CD4-positive, alpha-beta T cell treated with Interleukin-12 subunit alpha and Interleukin-12 subunit beta, for 1 hour (primary cell): ENCODE data around the gene SLC39A3.
"Not testable (repeated sequence)": the region's sequence is repeated elsewhere in the genome, so short reads cannot be mapped to it uniquely, and the experiment has no call there.

ENCODE experiments used
- DNase-seq: peaks from one replicate; pipeline ENCODE4 v3.0.0-alpha.2; 2020

Gene SLC39A3

DNA sequence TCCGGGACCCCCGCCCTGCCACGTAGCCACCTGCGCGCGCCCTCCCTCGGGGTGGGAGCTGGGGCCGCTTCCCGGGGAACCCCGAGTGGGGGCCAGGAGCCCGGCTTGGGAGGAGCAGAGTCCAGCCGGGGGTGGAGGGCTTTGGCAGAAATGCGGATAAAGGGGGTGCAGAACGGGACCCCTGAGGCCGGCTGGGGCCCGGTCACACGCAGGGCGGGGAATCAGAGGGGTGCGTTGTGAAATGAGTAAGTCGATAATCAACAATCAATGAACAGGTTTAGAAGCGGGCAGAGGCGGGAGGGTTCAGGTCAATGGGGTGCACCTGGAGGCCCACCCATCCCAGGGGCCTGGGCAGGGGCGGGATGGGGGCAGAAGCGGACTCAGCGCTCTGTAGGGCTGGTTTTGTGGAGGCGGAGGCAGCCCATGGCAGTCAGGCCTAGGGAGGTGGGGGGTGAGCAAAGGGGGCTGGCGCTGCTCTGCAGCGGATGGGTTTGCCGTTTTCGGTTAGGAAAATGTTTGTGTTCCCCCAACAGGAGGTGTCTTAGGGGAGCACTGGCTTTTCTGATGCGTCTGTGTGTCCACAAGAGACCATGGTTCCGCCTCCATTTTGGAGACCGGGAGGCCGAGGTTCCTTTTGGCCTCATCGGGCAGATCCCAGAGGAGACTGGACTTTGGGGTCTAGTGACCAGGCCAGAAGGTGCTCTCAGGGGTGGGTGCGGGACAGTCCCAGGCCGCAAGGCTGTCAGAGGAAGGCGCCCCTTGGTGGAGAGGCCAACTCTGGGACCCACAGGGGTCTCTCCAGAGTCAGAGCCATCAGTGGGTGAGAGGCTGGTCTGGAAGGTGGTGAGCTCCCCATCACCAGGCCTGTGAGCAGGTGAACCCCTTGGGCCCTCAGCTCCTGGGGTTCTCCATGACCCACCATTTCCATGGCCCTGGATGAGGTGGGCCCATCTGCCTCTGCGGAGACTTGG, 18.0 kb downstream of the SLC39A3 start:
- DNase-seq = no peak

DNA sequence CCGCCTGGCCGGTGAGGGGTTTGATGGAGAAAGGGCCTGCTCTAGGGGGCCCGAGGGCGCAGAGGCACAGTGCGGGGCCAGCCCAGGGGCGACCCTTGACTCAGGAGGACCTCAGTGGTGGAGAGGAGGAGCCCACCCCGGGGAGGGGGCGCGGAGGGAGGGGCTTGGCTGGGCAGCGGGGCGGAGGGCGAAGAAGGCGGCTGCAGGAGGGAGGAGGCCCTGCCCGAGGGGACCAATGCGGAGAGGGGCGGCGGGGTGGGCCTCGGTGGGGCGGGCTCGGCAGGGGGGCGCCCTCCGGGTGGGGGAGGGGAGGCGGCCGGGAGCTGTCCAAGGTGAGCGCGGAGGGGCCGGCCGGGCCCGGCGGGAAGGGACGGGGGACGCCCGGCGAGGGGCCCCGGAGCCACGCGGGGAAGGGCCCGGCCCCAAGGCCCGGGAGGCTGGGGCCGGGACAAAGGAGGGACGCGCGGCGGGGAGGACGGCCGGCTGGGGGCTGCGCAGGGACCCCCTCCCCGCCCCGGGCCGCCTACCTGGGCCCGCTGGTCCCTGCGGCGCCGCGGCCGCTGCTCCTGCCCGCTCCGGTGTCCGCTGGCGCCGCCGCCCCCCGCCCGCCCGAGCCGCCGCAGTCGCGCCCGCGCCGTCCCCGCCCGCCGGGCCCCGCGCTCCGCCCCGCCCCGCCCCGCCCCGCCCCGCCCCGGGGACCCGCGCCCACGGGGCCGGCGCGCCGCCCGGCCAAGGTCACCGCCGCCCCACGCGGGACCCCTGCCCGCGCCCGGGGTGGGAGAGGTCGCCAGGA, 18.8 kb downstream of the SLC39A3 start, which contains the start of gene DIRAS1:
Gene DIRAS1, minus strand, starts transcription at position 596 of the 793 bp plus-strand sequence. CDS start 3,566 bp downstream, outside the sequence.
- DNase-seq = no peak

DNA sequence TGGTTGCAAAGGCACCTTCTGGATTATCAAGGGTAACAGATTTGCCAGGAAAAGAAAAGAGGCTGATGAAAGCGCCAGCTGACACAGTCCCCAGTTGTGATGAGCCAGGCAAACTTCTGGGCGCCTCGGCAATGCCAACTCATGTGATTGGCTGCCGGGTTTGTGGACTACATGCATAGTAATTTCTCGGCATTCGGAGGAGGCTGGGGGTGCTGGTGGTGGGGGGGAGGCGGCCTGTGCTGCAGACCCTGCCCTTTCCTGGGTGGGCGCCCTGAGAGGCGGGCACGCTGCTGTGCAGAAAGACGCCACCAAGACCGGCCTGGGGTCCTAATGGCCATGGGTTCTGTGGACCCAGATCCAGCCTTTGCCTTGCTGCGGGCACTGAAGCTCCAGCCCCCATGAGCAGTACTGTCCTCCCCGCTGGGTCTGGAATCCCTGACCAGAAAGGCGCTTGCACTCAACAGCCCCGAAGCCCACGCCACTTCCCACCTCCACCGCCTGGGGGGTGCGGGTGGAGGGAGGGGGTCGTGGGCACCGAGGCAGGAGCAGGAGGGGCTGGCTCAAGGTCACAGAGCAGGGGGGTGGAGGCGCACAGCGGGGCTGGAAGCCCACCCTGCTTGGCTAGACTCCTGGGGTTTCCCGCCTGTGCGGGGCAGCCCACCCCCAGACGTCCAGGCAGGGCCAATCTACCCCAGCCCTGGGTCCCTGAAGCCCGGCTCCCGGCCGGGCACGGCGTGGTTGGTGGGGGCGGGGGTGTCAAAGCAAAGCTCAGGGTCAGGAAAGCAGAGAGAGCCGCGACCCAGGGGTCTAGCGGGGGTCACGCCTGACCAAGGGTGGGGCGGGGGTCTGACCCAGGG, 19.7 kb downstream of the SLC39A3 start:
- no peak for DNase-seq

DNA sequence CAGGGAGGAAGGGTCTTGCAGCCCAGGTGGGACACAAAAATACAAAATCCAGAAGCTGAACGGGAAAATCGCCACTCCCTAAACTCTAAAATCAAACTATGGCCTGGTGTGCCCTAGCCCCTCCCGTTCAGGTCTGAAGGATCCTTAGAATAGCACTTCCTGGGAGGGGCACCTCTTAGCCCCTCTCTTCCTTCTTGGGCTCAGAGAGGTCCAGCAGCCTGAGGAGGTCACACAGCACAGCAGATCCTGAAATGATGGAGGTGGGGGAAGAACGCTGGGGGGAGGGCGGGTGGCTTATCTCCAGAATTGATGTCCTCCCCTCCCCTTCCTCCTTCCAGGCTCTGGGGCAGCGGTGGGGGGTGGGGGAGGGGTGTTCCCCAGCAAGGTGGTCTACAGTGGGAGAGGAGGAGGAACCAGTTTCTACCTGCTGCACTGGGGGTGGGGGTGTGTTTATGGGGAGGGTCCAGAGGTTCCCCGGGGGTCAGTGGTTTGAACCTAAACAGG, 20.5 kb downstream of the SLC39A3 start:
- DNase-seq = no peak

DNA sequence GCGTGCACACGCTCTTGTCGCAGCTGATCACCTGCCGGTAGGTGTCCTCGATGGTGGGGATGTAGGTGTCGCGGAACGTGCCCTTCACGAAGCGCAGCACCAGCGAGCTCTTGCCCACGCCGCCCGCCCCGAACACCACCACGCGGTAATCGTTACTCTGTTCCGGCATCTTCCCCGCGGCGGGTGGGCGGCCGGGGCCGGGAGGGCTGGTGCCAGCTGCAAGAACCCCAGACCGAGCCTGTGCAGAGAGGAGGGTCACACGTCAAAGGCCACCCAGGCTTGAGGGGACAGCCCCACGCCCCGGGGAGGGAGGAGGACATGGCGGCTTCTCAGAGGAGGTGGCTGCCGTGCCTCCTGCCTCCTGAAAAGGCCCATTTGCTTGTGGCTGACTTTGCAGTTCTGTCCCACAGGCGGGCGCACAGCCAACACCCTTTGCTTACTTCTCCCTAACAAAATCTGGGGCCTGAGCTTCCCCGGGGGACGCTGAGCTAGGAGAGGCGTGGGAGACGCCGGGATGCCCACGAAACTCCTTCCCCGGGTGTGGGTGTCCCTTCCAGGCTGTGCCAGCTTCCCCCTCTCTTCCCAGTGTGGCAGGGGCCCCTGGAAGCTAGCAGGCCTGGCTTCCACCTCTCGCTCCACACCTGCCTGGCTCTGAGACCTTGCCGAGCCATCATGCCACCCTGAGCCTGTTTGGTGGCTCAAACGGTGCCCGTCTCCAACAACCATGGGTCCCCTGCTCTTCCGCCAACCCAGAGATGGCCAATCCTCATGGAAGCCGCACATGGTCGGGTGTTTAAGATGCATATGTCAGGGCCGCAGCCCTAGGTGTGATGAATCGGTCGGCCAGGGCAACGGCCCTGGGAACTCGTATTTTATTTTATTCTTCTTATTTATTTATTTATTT, 21.9 kb downstream of the SLC39A3 start:
- no peak for DNase-seq

DNA sequence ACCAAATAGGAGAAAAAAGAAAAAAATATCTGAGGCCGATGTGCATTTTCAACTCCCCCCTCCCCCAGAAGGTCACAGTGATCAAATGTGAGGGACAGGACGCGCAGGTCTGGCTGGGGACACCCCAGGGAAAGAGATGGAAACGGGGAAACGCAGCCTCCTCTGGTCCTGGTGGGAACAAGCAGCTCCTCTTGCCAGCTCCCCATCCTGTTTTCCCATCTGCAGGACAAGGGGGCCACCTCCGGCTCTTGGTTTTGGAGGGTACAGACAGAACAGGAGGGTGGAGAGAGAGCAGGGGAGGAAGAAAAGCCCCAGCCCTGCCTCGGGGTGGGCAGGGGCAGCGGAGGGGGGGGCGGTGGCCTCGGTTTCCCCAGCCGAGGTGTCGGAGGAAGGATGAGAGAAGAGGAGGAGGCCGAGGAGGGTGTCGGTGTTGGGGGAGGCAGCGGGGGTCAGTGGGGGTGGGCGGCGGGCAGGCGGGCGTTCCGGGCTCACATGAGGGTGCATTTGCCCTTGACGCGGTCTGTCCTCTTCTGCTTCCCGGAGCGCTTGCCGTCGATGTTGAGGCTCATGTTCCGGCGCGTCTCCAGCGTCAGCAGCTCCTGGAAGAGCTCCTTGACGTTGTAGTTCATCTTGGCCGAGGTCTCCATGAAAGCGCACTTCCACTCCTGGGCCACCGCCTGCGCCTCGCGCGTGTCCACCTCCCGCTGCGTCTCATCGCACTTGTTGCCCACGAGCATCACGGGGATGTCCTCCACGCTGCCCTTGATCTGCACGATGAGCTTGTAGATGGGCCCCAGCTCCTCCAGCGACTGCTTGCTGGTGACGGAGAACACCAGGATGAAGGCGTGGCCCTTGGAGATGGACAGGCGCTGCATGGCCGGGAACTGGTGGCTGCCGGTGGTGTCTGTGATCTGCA, 22.8 kb downstream of the SLC39A3 start:
- no peak for DNase-seq

DNA sequence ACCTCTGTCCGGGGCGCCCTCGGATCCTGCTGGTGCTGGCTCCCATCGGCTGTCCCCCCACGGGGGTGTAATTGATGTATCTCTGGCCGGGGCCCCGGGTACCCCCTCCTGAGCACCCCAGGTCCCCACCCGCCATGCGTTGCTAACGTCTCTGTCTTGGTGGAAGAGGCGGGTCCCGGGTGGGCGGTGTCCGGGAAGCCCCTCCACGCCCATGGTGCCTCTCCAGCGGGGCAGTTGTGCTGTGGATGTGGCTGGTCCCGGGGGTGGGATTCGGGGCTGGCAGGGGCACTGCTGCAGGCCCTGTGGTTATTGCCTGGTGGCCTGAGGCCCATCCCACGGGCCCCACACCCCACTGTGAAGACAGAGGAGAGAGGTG, 23.6 kb downstream of the SLC39A3 start:
- DNase-seq = no peak

DNA sequence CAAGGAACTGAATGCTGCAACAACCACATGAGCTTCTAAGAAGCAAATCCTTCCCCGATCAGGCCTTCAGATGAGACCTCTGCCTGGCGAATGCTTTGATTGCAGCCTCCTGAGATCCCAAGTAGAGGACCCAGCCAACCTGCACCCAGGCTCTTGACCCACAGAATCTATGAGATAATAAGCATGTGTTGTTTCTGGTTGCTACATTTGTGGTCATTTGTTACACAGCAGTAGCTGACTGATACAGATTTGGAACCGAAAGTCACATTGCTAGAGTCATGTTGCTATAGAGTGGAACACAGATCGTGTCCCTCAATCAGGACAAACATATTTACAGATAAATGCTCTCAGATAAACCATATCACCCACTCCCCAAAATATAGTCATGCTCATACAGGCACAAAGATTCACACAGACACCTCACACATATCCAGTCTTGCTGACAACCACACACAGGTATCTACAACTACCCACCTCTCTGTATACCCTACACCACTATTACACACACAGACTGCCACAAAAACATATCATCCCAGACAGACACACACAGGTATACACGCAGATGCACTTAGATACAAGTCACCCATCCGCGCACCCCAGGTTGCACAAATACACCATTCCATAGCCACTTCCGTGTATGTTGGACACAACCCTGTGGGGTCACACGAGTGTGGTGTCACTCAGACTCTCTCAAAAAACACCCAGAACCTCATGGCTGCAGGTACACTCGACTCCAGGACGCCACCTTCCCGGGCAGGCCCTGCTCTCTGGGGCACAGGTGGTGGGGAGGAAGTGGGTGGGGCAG, 24.1 kb downstream of the SLC39A3 start:
- no peak for DNase-seq

DNA sequence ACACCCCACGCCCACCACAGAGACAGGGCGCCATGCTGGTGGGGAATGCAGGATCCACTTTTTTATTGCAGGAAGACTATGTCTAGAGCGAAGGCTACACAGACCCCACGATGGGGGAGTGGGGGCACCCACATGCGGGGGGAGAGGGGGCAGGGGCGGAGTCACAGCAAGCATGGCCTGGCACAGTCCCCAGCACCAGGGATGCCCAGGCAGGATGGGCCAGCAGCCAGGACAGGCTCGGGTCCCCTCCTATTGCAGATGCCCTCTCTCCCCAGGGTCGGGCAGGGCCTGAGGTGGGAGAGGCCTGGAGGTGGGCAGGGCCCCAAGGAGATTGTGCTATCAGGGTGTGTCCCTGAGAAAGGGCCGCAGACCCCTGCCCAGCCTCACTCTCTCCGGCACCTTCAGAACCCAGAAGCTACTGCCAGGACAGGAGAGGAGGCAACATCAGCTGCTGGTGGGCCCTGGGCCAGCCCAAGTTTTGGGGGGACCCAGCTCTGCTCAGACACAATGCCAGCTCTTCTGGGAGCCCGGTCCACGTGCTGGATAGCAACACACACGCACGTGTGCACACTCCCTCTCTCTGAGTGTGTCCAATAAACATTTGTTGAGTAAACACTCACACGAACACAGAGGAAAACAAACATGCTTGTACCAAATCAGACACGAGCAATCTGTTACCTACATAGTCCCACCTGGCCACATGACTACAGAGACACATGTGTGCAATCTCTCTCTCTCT, 25.1 kb downstream of the SLC39A3 start:
- no peak for DNase-seq

DNA sequence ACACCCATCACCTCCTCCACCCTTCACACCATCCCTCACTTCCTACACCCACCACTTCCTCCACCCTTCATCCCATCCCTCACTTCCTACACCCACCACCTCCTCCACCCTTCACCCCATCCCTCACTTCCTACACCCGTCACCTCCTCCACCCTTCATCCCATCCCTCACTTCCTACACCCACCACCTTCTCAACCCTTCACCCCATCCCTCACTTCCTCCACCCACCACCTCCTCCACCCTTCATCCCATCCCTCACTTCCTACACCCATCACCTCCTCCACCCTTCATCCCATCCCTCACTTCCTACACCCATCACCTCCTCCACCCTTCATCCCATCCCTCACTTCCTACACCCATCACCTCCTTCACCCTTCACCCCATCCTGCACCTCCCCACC, 25.7 kb downstream of the SLC39A3 start:
- DNase-seq = not testable (repeated sequence)

DNA sequence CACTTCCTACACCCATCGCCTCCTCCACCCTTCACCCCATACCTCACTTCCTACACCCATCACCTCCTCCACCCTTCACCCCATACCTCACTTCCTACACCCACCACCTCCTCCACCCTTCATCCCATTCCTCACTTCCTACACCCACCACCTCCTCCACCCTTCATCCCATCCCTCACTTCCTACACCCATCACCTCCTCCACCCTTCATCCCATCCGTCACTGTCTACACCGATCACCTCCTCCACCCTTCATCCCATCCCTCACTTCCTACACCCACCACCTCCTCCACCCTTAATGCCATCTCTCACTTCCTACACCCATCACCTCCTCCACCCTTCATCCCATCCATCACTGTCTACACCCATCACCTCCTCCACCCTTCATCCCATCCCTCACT, 26.6 kb downstream of the SLC39A3 start:
- DNase-seq = not testable (repeated sequence)

DNA sequence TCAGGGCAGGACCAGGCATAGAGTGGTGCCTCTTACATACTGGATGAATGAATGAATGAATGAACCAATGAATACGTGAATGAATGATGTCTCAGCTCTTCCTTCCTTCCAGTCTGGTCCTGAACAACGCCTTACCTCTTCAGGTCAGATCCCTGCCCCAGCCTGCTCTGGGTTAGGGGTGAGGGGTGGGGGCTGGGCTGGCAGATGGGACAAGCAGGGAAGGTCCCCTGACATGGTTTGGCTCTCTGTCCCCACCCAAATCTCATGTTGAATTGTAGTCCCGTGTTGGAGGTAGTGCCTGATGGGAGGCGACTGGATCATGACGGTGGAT, 28.0 kb downstream of the SLC39A3 start:
- no peak for DNase-seq

DNA sequence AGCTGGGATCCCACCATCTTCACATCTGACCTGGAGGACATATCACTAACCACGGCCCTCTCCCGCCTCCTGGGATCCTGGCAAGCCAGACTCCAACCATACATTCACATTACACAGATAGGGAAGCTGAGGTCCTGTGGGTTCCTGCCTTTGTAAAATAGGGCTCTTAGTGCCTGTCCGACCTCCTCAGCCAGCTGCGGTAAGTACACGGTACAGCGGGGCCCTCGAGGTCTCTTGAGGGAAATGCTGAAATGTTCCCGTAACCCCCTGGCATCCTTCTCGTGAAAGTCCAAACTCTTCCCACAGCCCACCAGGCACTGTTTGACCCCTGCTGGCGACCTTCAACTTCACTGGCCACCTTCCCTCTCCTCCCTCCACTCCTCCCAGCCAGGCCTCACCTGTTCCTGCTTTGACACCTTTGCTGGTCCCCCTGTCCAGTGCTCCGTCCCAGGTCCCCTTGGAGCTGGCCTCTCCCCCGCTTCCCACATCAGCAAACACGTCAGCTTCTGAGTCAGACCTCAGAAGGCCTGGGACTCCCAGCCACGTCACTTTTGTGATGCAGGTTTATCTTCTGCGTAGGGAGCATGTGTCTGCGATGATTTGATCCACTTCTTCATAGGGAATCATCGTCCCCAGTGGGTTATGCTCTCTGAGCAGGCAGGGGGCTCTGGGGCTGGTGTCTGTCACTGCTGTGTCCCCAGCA, 28.5 kb downstream of the SLC39A3 start:
- DNase-seq = no peak

DNA sequence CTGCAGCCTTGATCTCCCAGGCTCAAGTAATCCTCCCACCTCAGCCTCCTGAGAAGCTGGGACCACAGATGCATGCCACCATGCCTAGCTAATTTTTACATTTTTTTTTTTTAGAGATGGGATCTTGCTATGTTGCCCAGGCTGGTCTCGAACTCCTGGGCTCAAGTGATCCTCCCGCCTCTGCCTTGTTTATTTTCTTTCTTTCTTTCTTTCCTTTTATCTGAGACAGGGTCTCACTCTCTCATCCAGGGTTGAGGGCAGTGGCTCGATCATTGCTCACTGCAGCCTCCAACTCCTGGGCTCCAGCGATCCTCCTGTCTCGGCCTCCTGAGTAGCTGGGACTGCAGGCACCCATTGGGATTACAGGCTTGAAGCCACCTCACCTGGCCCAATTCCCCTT, 33.6 kb downstream of the SLC39A3 start:
- DNase-seq = no peak

DNA sequence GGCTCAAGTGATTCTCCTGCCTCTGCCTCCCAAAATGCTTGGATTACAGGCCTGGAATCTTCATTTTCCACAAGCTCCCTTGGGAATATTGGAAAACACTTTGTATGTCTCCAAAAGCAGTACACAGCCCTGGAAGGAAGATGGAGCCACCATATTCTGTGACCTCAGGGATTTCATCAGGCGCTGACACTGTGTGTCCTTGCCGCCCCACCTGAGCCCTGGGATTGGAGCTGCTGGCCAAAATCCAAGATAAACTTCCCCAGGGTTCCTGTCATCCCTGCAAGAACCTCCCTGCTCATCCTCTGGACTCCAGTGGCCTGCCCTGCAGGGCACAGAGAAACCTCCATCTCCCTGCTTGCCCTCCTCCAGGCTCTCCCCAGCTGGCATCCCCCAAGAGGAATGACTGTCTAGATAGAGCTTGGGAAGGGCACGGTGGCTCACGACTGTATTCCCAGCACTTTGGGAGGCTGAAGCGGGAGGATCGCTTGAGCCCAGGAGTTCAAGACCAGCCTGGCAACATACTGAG, 36.1 kb downstream of the SLC39A3 start:
- DNase-seq = no peak

DNA sequence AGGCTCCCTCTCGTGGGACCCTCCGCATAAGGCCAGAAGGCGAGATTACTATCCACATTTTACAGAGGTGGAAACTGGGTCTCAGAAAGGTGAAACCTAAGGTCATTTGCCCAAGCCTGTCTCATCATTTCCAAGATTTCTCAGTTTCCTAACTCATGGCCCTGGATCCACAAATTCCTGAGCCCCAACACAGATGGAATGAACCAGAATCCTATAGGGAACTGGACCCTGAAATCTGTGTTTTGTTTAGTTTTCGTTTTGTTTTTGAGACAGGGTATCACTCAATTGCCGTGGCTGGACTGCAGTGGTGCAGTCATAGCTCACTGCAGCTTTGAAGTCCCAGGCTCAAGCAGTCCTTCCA, 36.8 kb downstream of the SLC39A3 start:
- DNase-seq = no peak

DNA sequence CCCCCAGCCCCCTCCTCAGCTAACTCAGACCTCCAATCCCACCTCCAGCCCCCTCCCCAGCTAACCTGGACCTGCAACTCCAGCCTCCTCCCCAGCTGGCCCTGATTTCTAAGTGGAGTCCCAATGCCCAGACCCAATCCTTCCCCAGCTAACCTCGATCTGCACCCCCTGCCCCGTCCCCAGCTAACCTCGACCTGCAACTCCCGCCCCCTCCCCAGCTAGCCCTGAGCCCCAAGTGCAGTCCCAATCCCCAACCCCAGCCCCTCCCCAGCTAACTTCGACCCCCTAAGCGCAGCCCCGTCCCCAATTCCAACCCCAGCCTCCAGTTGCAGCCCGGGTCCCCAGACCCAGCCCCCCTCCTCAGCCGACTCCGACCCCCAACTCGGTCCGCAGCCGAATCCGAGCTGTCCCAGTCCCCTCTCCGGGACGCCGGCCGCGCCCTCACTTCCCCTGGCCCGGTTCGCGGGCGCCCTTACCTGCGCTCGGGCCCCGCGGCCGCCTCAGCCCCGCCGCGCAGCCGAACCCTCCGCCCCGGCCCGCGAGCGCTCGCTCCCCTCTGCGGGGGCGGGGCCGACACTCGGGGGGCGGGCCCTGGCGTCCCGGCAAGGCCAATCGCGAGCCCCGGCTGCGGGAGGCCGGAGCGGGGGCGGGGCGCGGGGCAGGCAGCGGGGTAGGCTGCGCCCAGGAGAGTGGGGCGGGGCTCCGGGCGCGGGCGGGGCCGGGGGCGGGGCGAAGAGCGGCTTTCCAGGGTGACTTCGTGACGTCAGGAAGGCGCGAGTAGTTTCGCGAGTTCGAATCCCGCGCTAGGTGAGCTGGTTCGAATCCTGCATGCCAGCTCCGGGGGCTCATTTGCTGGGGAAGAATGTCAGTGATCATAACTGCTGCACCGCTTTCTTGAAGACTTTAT, 37.4 kb downstream of the SLC39A3 start, which contains the start of gene GNG7:
Gene GNG7, minus strand, starts transcription at position 525 of the 907 bp plus-strand sequence. CDS start 182,006 bp downstream, outside the sequence.
- DNase-seq = peak; percentile 95
